Lung (tissue), 12 donors: ENCODE results near the gene KLHL26. TPM values are rescaled to one million over a fixed set of nuclear protein-coding genes. Genes with fewer than 3 reads are reported as not detected.
"Not testable (repeated sequence)": the region's sequence is repeated elsewhere in the genome, so short reads cannot be mapped to it uniquely, and the experiment has no call there.

ENCODE experiments used
- ATAC-seq: fragments of 200-7000 bp; cut with Tn5 transposase; one replicate; pipeline ENCODE4 v1.9.1; 2020; ENCODE audit warnings: moderate number of reproducible peaks; ENCODE audit not compliant: insufficient read depth, low FRiP score
- DNase-seq, 3 donors: peaks; one replicate each; pipeline ENCODE4 v3.0.0-alpha.2; 2013 to 2017
- H3K27ac ChIP-seq, 2 donors: one replicate each; pipeline ENCODE4 v1.5.1; 2013; ENCODE audit warnings: mild to moderate bottlenecking in 2 of 2, moderate library complexity in 2 of 2, control low read depth in 1 of 2, inconsistent platforms in 1 of 2, low read depth in 1 of 2, low read length in 1 of 2
- H3K27me3 ChIP-seq, 3 donors: one replicate each; pipeline ENCODE4 v1.5.1; 2013; ENCODE audit warnings: low read length in 2 of 3; ENCODE audit not compliant: control insufficient read depth in 3 of 3, insufficient read depth in 3 of 3
- H3K36me3 ChIP-seq, 4 donors: one replicate each; pipeline ENCODE4 v1.5.1; 2013; ENCODE audit warnings: low read length in 4 of 4, mild to moderate bottlenecking in 1 of 4, moderate library complexity in 1 of 4; ENCODE audit not compliant: control insufficient read depth in 4 of 4, insufficient read depth in 4 of 4
- H3K4me1 ChIP-seq, 5 donors: one replicate each; pipeline ENCODE4 v1.5.1; 2013; ENCODE audit warnings: low read length in 5 of 5, mild to moderate bottlenecking in 2 of 5, moderate library complexity in 1 of 5; ENCODE audit not compliant: control insufficient read depth in 5 of 5, insufficient read depth in 5 of 5
- H3K4me3 ChIP-seq: one replicate; pipeline ENCODE4 v1.5.1; 2013; ENCODE audit warnings: mild to moderate bottlenecking, control low read depth, moderate library complexity
- H3K9ac ChIP-seq, 2 donors: one replicate each; pipeline ENCODE4 v1.5.1; 2013; ENCODE audit warnings: low read length in 2 of 2, control low read depth in 1 of 2; ENCODE audit not compliant: insufficient read depth in 1 of 2
- H3K9me3 ChIP-seq, 4 donors: one replicate each; pipeline ENCODE4 v1.5.1; 2013; ENCODE audit warnings: low read length in 3 of 4, mild to moderate bottlenecking in 1 of 4, moderate library complexity in 1 of 4; ENCODE audit not compliant: control insufficient read depth in 4 of 4, insufficient read depth in 3 of 4
- CTCF ChIP-seq: IDR thresholded peaks from 2 replicates; pipeline ENCODE4 v1.5.1; 2012; ENCODE audit warnings: mild to moderate bottlenecking; ENCODE audit errors: control extremely low read depth, extremely low read depth
- WGBS, 2 donors: extraction: QIAGEN DNeasy Blood & Tissue Kit; methylation state at CpG; one replicate each; pipeline ENCODE4 v1.1.7; 2013; 5-methylcytosine and 5-hydroxymethylcytosine counted together
- polyA plus RNA-seq, 2 donors: library from polyadenylated mRNA; stranded (reverse); fragments of 200-250 nt; gene quantifications; one replicate each; pipeline ENCODE4 v1.2.1, GENCODE V29; 2013
- total RNA-seq, 2 donors: library from RNA; depleted of rRNA in 1 of 2; stranded (reverse); fragments of >200 nt in 1 of 2; gene quantifications; one replicate each; pipeline ENCODE4 v1.2.1, GENCODE V29; 2014 to 2021
- donor health status: control.
- donor health status: control.
- donor health status: Bipolar disorder and iron deficiency.
- donor health status: healthy.
- donor health status: DM: yes; HTN: yes; CAD: no.

KLHL26 gene
- total and polyA plus RNA-seq, 4 donors, result 4.1 to 18.0 (median 8.4) TPM

DNA sequence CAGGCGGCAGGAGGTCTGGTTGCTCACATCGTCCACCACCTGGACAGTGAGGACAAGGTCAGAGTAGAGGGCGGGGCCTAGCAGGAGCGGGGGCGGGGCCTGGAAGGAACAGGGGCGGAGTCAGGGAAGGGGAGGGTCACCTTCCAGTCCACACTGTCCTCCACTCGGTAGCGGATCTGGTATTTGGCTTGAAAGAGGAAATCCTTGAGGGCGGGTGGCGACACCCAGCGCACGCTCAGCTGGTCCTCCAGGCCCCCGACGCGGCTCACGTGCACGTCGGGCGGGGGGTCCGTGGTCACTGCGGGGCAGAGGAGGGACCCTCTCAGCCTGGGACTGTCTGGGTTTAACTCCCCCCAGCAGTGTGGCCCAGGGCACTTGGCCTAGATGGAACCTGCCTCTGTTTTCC is 40.1 kb upstream of the KLHL26 start:
- H3K27me3 ChIP-seq, result peaks cover 0 to 20% (median 20%) of the 10 kb centered on the region in 3 donors
- 16 to 24% methylated on average over 21 of the region's 21 CpGs for WGBS, 2 donors
- DNase-seq (peak in 2 of 3 donors; percentile 40 to 49), ATAC-seq (no peak)
- no peak for TF ChIP-seq CTCF
- no peak overlapping the region for H3K4me3 ChIP-seq
- peaks cover 0 to 10% (median 2%) of the 10 kb centered on the region in 5 donors for H3K4me1 ChIP-seq
- peaks cover 0 to 1% (median 0%) of the 10 kb centered on the region in 4 donors for H3K9me3 ChIP-seq
- H3K27ac ChIP-seq, result no peak overlapping the region
- H3K36me3 ChIP-seq, result peaks cover 0 to 2% (median 0%) of the 10 kb centered on the region in 4 donors
- H3K9ac ChIP-seq, result no peak overlapping the region

- no peak overlapping the region for H3K9ac ChIP-seq
- ATAC-seq (no peak), DNase-seq (peak in 1 of 3 donors; percentile 3)
- H3K27ac ChIP-seq, result no peak overlapping the region
- no peak overlapping the region for H3K4me3 ChIP-seq
- no peaks in the 10 kb centered on the region for H3K36me3 ChIP-seq
- H3K27me3 ChIP-seq, result peaks cover 0 to 23% (median 22%) of the 10 kb centered on the region in 3 donors
- peaks cover 0 to 10% (median 2%) of the 10 kb centered on the region in 5 donors for H3K4me1 ChIP-seq
- 50 to 53% methylated on average over 25 of the region's 25 CpGs for WGBS, 2 donors
- H3K9me3 ChIP-seq, result peaks cover 0 to 1% (median 0%) of the 10 kb centered on the region in 4 donors
- TF ChIP-seq CTCF, result no peak
These were observed 38.8 kb upstream of the KLHL26 start for GRCh38 chr19:18597809-18598660.

DNA sequence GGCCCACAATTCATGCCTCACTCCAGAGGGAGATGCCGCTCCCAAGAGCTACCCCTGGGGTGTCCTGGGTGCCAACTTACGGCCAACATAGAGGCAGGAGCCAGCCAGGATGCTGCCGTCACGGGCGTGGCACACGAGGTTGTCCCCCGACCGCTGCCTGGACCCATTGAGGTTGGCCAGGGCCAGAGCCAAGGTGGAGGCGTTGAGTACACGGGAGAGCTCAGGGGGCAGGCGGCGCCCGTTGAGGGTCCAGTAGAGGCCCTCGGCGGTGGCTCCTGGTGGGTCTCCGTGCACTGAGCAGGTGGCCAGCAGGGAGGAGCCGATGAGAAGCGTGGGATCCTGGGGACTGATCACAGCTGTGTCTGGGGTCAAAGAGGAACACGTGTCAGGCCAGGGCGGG is 37.3 kb upstream of the KLHL26 start:
- H3K27ac ChIP-seq, result no peak overlapping the region
- peaks cover 0 to 29% (median 29%) of the 10 kb centered on the region in 3 donors for H3K27me3 ChIP-seq
- peaks cover 0 to 1% (median 0%) of the 10 kb centered on the region in 4 donors for H3K9me3 ChIP-seq
- ATAC-seq (no peak), DNase-seq (no peak)
- TF ChIP-seq CTCF, result no peak
- 86 to 92% methylated on average over 20 of the region's 20 CpGs for WGBS, 2 donors
- no peak overlapping the region for H3K9ac ChIP-seq
- H3K36me3 ChIP-seq, result no peaks in the 10 kb centered on the region
- H3K4me3 ChIP-seq, result no peak overlapping the region
- H3K4me1 ChIP-seq, result peaks cover 0 to 16% (median 2%) of the 10 kb centered on the region in 5 donors

- not testable (repeated sequence) for ATAC-seq, DNase-seq, H3K9me3 ChIP-seq, H3K4me3 ChIP-seq, H3K36me3 ChIP-seq, H3K27ac ChIP-seq, H3K9ac ChIP-seq
- peaks cover 0 to 30% (median 26%) of the 10 kb centered on the region in 3 donors for H3K27me3 ChIP-seq
- H3K4me1 ChIP-seq, result peaks cover 0 to 17% (median 0%) of the 10 kb centered on the region in 5 donors
- 90 to 93% methylated on average over 15 of the region's 15 CpGs for WGBS, 2 donors
These were observed 36.0 kb upstream of the KLHL26 start for GRCh38 chr19:18600692-18601397.
